HG02642 (cell line): ENCODE measurements around the gene SP6.

Source experiments
- ATAC-seq: cut with Tn5 transposase; IDR thresholded peaks from one replicate; pipeline ENCODE4 v1.9.1; 2021; ENCODE audit warnings: mild to moderate bottlenecking; ENCODE audit not compliant: unreplicated experiment, poor library complexity

Gene SP6

GRCh38 chr17:47839071-47839470 lies 11.9 kb downstream of the SP6 start:
- no peak for ATAC-seq

GRCh38 chr17:47838636-47839035 lies 12.3 kb downstream of the SP6 start:
- ATAC-seq, result no peak

- no peak for ATAC-seq
Observed at GRCh38 chr17:47837401-47838039, 13.4 kb downstream of the SP6 start.

DNA sequence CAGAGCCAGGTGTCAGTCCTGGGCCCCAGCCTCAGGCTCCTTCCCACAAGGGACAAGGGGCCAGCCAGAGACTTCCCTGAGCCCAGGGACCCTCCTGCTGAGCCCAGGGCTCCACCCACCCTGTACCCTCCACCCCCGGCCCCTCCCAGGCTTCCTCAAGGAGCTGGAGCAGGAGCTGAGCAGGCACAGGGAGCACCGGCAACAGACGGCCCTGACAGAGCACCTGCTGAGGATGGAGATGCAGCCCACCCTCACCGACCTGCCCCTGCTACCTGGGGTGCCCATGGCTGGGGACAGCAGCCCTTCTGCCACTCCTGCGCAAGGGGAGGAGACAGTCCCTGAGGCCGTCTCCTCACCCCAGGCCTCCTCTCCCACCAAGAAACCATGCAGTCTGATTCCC lies 14.4 kb downstream of the SP6 start:
- no peak for ATAC-seq

- ATAC-seq, result no peak
Observed at GRCh38 chr17:47834756-47835155, 16.2 kb downstream of the SP6 start.

DNA sequence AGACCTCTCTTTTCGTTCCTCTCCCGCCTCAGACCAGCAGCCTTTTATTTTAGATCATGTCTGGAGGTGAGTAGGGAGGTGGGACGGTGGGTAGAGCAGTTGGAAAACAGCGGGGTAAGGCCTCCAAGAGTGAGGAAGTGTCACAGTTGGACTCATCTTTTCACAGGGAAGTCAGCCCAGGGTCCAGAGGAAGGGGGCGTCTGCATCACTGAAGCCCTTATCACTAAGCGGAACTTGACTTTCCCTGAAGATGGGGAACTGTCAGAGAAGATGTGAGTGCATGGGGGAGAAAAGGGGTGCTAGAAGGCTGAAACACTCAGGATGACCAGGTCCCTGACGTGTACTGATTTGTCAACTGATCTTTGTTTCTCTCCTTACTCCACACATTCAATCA lies 19.0 kb downstream of the SP6 start:
- ATAC-seq, result no peak

GRCh38 chr17:47831003-47831933 lies 19.7 kb downstream of the SP6 start, which contains the start of the genes LRRC46 and MRPL10:
Gene LRRC46 (plus strand): TSS chr17:47831670. CDS start chr17:47831990, 320 bp downstream.
Gene MRPL10 (minus strand): TSS chr17:47831541. CDS start chr17:47831511, 30 bp downstream.
- peak; percentile 87 for ATAC-seq

- ATAC-seq, result no peak
Observed at GRCh38 chr17:47830396-47831002, 20.5 kb downstream of the SP6 start.

DNA sequence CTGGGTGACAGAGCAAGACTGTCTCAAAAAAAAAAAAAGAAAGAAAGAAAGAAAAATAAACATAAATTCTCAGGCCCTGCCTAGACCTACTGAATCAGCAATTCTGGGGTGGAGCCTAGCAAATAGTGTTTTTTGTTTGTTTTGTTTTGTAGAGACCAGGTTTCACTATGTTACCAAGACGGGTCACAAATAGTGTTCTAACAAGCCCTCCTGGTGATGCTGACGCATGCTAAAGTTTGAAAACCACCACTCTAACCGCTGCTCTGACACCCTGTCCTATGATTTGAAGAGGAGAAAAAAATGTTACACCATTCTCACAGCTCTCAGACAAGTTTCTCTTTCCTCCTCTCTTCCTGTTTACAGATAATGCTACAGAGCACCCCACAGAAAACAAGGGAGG lies 21.1 kb downstream of the SP6 start:
- no peak for ATAC-seq

GRCh38 chr17:47823519-47823918 lies 27.4 kb downstream of the SP6 start:
- no peak for ATAC-seq

GRCh38 chr17:47822785-47823184 lies 28.2 kb downstream of the SP6 start:
- ATAC-seq, result no peak

GRCh38 chr17:47821424-47822391 lies 29.3 kb downstream of the SP6 start, which contains the start of gene OSBPL7:
Gene OSBPL7 (minus strand): TSS chr17:47821794. CDS start chr17:47820278, 1,516 bp downstream.
- peak; percentile 80 for ATAC-seq

GRCh38 chr17:47821031-47821423 lies 29.9 kb downstream of the SP6 start:
- no peak for ATAC-seq

GRCh38 chr17:47820033-47820789 lies 30.8 kb downstream of the SP6 start:
- ATAC-seq, result no peak

GRCh38 chr17:47819475-47819874 lies 31.5 kb downstream of the SP6 start:
- no peak for ATAC-seq

DNA sequence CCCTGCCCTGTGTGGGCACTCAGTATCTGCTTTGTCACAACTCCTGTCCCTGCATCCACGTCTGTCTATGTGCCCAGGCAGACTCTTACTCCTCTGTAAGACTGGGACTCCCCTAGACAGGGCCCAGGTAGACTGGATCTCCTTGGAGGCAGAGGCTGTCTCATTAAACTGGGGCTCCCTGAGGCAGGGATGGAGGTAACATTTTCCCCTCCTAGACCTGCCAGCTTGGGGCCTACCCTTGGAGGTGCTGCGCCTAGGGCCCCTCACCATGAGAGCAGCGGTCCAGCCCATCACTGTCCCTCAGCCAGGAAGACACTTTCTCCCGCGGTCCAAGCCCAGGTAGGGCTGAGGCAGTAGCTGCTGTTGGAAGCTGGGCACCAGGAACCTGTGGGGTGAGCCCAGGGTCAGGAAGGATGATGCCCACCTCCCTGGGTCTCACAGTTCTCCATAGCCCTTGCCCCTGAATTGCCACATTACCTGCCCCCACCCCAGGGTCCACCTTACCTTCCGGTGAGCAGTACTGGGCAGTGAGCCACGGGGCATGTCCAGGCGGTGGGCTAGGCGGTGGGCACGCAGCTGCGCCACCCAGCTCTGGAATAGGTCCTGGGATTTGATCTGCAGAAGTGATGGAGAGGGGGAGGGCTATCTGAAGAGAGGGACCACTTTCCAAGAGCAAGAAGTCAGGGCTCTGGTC lies 32.8 kb downstream of the SP6 start:
- no peak for ATAC-seq

GRCh38 chr17:47816947-47817346 lies 34.0 kb downstream of the SP6 start:
- ATAC-seq, result no peak

- no peak for ATAC-seq
Observed at GRCh38 chr17:47816111-47816735, 34.7 kb downstream of the SP6 start.
